Epithelial cell of prostate (primary cell): ENCODE measurements around the gene CC2D2A.

Experiments
- DNase-seq: peaks from one replicate; pipeline ENCODE4 v3.0.0-alpha.2; 2011; ENCODE audit warnings: low read depth, low spot score
- H3K27ac ChIP-seq: fragments of 450-650 bp; 2 replicates; pipeline ENCODE4 v1.5.1; 2017; ENCODE audit warnings: mild to moderate bottlenecking

The CC2D2A gene

GRCh38 chr4:15458616-15459015 lies 11.1 kb upstream of the CC2D2A start:
- DNase-seq: no peak
- no peak overlapping the region for H3K27ac ChIP-seq

GRCh38 chr4:15459706-15460105 lies 10.0 kb upstream of the CC2D2A start:
- no peak for DNase-seq
- H3K27ac ChIP-seq: no peak overlapping the region

- no peak overlapping the region for H3K27ac ChIP-seq
These were observed 3.1 kb upstream of the CC2D2A start for GRCh38 chr4:15466596-15466995.

GRCh38 chr4:15470128-15470475 lies 420 bp downstream of the CC2D2A start:
- DNase-seq: no peak
- no peak overlapping the region for H3K27ac ChIP-seq

More at GRCh38 chr4:15466596-15466995, 3.1 kb upstream of the CC2D2A start:
- no peak for DNase-seq

GRCh38 chr4:15476396-15476795 lies 6.7 kb downstream of the CC2D2A start:
- no peak overlapping the region for H3K27ac ChIP-seq
- DNase-seq: no peak

GRCh38 chr4:15478724-15479088 lies 9.0 kb downstream of the CC2D2A start:
- no peak for DNase-seq
- no peak overlapping the region for H3K27ac ChIP-seq

- peak overlapping the region; percentile 22 for H3K27ac ChIP-seq
- peak; percentile 16 for DNase-seq
These were observed 9.6 kb downstream of the CC2D2A start for GRCh38 chr4:15479089-15479912.

- DNase-seq: no peak
- H3K27ac ChIP-seq: no peak overlapping the region
These were observed 10.2 kb downstream of the CC2D2A start for GRCh38 chr4:15479913-15480185.

GRCh38 chr4:15481961-15482745 lies 12.5 kb downstream of the CC2D2A start:
- DNase-seq: no peak
- H3K27ac ChIP-seq: no peak overlapping the region

GRCh38 chr4:15482842-15483241 lies 13.2 kb downstream of the CC2D2A start:
- H3K27ac ChIP-seq: no peak overlapping the region
- no peak for DNase-seq

GRCh38 chr4:15488136-15488535 lies 18.5 kb downstream of the CC2D2A start:
- H3K27ac ChIP-seq: no peak overlapping the region
- no peak for DNase-seq

- no peak overlapping the region for H3K27ac ChIP-seq
- DNase-seq: no peak
These were observed 19.2 kb downstream of the CC2D2A start for GRCh38 chr4:15488658-15489470.

- DNase-seq: no peak
- H3K27ac ChIP-seq: no peak overlapping the region
These were observed 19.9 kb downstream of the CC2D2A start for GRCh38 chr4:15489551-15489950.

- DNase-seq: no peak
These were observed 23.7 kb downstream of the CC2D2A start for GRCh38 chr4:15493411-15493810.

GRCh38 chr4:15495621-15496020 lies 25.9 kb downstream of the CC2D2A start:
- DNase-seq: no peak
- no peak overlapping the region for H3K27ac ChIP-seq

More at GRCh38 chr4:15493411-15493810, 23.7 kb downstream of the CC2D2A start:
- no peak overlapping the region for H3K27ac ChIP-seq

- H3K27ac ChIP-seq: no peak overlapping the region
- DNase-seq: no peak
These were observed 28.7 kb downstream of the CC2D2A start for GRCh38 chr4:15498356-15498755.

GRCh38 chr4:15500701-15501100 lies 31.0 kb downstream of the CC2D2A start:
- no peak overlapping the region for H3K27ac ChIP-seq
- no peak for DNase-seq

GRCh38 chr4:15501941-15502340 lies 32.3 kb downstream of the CC2D2A start:
- H3K27ac ChIP-seq: no peak overlapping the region
- DNase-seq: no peak

- DNase-seq: no peak
- no peak overlapping the region for H3K27ac ChIP-seq
These were observed 32.7 kb downstream of the CC2D2A start for GRCh38 chr4:15502384-15502783.

- no peak overlapping the region for H3K27ac ChIP-seq
- DNase-seq: no peak
These were observed 34.4 kb downstream of the CC2D2A start for GRCh38 chr4:15504041-15504440.

GRCh38 chr4:15506464-15506863 lies 36.8 kb downstream of the CC2D2A start:
- peak overlapping the region; percentile 7 for H3K27ac ChIP-seq
- DNase-seq: peak; percentile 41
